ENCODE measurements around the gene LUC7L3. TPM values are rescaled to one million over a fixed set of nuclear protein-coding genes. Genes with fewer than 3 reads are reported as not detected.
"Not testable (repeated sequence)": the region's sequence is repeated elsewhere in the genome, so short reads cannot be mapped to it uniquely, and the experiment has no call there.

The LUC7L3 gene, protein sequence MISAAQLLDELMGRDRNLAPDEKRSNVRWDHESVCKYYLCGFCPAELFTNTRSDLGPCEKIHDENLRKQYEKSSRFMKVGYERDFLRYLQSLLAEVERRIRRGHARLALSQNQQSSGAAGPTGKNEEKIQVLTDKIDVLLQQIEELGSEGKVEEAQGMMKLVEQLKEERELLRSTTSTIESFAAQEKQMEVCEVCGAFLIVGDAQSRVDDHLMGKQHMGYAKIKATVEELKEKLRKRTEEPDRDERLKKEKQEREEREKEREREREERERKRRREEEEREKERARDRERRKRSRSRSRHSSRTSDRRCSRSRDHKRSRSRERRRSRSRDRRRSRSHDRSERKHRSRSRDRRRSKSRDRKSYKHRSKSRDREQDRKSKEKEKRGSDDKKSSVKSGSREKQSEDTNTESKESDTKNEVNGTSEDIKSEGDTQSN
- 100 to 1,000 TPM; 128 to 145 TPM for total RNA-seq

- Mint-ChIP-seq H3K27ac (peak within 1 kb of the TSS; percentile 98), H3K36me3 (peaks cover 31 to 32% of the 10 kb centered on the region in 2 donors), H3K9me3 (no peaks in the 10 kb centered on the region)
- ATAC-seq = peak; percentile 95 to 96
- peak; percentile 95 to 96 for DNase-seq (ENCODE audit: low spot score in 2 of 2)
Measured at GRCh38 chr17:50719144-50719923, at the start of gene LUC7L3. TSS of gene LUC7L3 (plus strand) at chr17:50719603. CDS start at chr17:50719733, 130 bp downstream.

- ATAC-seq (no peak), DNase-seq (ENCODE audit: low spot score in 2 of 2) (no peak)
- Mint-ChIP-seq H3K9me3 (no peaks in the 10 kb centered on the region), H3K36me3 (no peaks in the 10 kb centered on the region), H3K27ac (peak overlapping the region in 1 of 2 donors; percentile 12)
Measured at GRCh38 chr17:50672071-50672470, 47.3 kb upstream of the LUC7L3 start.

DNA sequence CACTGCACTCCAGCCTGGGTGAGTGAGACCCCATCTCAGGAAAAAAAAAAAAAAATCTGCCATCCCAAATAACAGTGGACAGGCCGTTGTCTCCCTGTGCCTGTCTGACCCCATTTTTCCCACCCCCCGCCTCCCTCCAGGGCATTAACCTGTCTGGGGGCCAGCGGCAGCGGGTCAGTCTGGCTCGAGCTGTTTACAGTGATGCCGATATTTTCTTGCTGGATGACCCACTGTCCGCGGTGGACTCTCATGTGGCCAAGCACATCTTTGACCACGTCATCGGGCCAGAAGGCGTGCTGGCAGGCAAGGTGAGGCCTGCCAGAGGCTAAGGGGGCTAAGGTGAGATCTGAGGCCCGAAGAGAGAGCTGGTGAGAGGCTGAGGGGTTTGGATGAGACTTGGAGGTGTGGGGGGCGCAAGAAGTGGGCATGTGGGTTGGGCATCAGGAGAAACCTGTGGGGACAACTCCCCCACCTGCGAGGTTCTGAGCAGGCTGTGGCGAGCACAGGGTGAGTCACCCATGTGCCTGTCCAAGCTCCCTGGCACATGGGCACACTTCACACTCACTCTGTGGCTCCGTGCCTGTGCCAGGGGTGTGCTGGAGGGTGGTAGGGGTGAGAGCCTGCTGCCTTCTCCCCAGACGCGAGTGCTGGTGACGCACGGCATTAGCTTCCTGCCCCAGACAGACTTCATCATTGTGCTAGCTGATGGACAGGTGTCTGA, 46.4 kb upstream of the LUC7L3 start:
- Mint-ChIP-seq H3K27ac (no peak overlapping the region), H3K36me3 (no peaks in the 10 kb centered on the region)
- no peak for ATAC-seq

GRCh38 chr17:50675190-50675589, 44.2 kb upstream of the LUC7L3 start:
- ATAC-seq = no peak
- Mint-ChIP-seq H3K27ac (peak overlapping the region in 1 of 2 donors; percentile 34), H3K9me3 (no peaks in the 10 kb centered on the region)

More for the DNA sequence above, 46.4 kb upstream of the LUC7L3 start:
- no peaks in the 10 kb centered on the region for H3K9me3 Mint-ChIP-seq
- no peak for DNase-seq (ENCODE audit: low spot score in 2 of 2)

DNA sequence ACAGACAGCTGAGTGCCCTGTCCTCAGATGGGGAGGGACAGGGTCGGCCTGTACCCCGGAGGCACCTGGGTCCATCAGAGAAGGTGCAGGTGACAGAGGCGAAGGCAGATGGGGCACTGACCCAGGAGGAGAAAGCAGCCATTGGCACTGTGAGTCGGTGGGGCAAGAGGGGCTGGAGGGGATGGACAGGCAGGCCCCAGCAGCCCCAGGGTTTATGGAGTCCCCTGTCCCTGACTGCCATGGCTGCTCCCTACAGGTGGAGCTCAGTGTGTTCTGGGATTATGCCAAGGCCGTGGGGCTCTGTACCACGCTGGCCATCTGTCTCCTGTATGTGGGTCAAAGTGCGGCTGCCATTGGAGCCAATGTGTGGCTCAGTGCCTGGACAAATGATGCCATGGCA, 43.8 kb upstream of the LUC7L3 start:
- DNase-seq (ENCODE audit: low spot score in 2 of 2) (no peak), ATAC-seq (no peak)
- no peaks in the 10 kb centered on the region for H3K9me3 Mint-ChIP-seq
- no peaks in the 10 kb centered on the region for H3K36me3 Mint-ChIP-seq
- H3K27ac Mint-ChIP-seq = no peak overlapping the region

More at GRCh38 chr17:50675190-50675589, 44.2 kb upstream of the LUC7L3 start:
- H3K36me3 Mint-ChIP-seq = no peaks in the 10 kb centered on the region
- no peak for DNase-seq (ENCODE audit: low spot score in 2 of 2)

- Mint-ChIP-seq H3K9me3 (no peaks in the 10 kb centered on the region), H3K36me3 (no peaks in the 10 kb centered on the region)
Measured at GRCh38 chr17:50676065-50676975, 43.1 kb upstream of the LUC7L3 start.

DNA sequence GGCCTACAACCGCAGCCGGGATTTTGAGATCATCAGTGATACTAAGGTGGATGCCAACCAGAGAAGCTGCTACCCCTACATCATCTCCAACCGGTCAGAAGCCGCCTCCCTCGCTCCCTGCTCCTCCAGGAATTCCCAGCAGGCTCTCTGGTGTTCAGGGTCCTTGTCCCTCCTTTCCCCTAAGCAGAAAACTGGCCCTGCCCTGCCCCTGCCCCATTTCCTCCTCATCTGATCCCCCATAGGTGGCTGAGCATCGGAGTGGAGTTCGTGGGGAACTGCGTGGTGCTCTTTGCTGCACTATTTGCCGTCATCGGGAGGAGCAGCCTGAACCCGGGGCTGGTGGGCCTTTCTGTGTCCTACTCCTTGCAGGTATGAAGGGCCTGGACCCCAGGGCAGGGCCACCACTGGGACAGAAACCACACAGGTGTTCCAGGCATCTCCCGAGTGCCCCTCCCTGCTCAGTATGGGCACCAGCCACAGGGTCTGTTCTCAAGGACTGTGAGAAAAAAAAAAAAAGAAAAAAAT, 41.5 kb upstream of the LUC7L3 start:
- DNase-seq (ENCODE audit: low spot score in 2 of 2) (no peak), ATAC-seq (no peak)
- Mint-ChIP-seq H3K36me3 (no peaks in the 10 kb centered on the region), H3K9me3 (no peaks in the 10 kb centered on the region), H3K27ac (no peak overlapping the region)

More at GRCh38 chr17:50676065-50676975, 43.1 kb upstream of the LUC7L3 start:
- ATAC-seq (no peak), DNase-seq (ENCODE audit: low spot score in 2 of 2) (no peak)
- H3K27ac Mint-ChIP-seq = no peak overlapping the region

DNA sequence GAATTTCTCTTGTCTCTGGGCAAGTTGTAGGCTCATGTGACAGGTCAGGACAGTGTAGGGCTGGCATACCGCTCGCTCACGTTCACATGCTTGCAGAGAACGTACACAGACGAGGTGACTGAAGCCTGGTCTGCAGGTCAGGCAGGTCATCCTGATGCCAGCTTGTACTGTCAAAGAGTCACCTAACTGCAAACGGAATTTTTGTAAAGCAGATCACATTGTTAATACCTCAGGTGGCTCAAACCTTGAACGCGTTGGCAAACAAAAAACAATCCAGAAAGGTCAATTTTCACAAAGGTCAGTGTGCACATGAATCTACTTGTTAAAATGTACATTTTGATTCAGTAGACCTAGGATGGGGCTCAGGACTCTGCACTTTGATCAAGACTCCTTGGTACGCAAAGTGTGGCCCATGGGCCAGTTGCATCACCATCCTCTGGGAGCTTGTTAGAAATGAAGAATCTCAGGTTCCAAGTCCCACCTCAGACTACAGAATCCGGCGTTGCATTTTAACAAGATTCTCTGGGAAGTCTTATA, 40.3 kb upstream of the LUC7L3 start:
- no peaks in the 10 kb centered on the region for H3K9me3 Mint-ChIP-seq
- H3K36me3 Mint-ChIP-seq = no peaks in the 10 kb centered on the region
- DNase-seq (ENCODE audit: low spot score in 2 of 2) = no peak
- ATAC-seq = no peak
- no peak overlapping the region for H3K27ac Mint-ChIP-seq

- no peak for ATAC-seq
- H3K9me3 Mint-ChIP-seq = no peaks in the 10 kb centered on the region
Measured at GRCh38 chr17:50680126-50680525, 39.3 kb upstream of the LUC7L3 start.

DNA sequence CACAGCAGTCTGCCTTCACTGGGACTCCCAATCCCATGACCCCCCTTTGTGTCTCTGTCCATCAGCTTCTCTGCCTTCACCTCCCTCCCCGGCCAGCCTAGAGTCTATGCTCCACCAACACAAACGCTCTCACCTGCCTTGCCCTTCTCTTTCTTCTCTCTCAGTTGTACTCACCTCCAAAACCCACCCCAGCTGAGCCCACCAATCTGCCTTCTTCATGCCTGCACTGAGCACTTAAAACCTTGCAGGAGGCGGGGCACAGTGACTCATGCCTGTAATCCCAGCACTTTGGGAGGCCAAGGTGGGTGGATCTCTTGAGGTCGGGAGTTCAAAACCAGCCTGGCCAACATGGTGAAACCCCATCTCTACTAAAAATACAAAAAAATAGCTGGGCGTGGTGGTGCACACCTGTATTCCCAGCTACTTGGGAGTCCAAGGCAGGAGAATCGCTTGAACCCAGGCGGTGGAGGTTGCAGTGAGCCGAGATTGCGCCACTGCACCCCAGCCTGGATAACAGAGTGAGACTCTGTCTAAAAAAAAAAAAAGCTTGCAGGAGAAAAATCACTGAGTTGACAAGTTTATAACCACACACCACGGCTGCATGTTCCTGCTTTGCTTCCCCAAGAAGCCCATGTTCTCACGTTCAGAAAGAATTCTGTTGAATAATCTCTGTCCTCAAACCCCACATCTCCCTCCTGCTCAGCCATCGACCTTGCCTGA, 38.7 kb upstream of the LUC7L3 start:
- not testable (repeated sequence) for ATAC-seq; H3K36me3 Mint-ChIP-seq; H3K27ac Mint-ChIP-seq; H3K9me3 Mint-ChIP-seq; DNase-seq (ENCODE audit: low spot score in 2 of 2)

More at GRCh38 chr17:50680126-50680525, 39.3 kb upstream of the LUC7L3 start:
- Mint-ChIP-seq H3K27ac (no peak overlapping the region), H3K36me3 (no peaks in the 10 kb centered on the region)
- DNase-seq (ENCODE audit: low spot score in 2 of 2) = no peak

DNA sequence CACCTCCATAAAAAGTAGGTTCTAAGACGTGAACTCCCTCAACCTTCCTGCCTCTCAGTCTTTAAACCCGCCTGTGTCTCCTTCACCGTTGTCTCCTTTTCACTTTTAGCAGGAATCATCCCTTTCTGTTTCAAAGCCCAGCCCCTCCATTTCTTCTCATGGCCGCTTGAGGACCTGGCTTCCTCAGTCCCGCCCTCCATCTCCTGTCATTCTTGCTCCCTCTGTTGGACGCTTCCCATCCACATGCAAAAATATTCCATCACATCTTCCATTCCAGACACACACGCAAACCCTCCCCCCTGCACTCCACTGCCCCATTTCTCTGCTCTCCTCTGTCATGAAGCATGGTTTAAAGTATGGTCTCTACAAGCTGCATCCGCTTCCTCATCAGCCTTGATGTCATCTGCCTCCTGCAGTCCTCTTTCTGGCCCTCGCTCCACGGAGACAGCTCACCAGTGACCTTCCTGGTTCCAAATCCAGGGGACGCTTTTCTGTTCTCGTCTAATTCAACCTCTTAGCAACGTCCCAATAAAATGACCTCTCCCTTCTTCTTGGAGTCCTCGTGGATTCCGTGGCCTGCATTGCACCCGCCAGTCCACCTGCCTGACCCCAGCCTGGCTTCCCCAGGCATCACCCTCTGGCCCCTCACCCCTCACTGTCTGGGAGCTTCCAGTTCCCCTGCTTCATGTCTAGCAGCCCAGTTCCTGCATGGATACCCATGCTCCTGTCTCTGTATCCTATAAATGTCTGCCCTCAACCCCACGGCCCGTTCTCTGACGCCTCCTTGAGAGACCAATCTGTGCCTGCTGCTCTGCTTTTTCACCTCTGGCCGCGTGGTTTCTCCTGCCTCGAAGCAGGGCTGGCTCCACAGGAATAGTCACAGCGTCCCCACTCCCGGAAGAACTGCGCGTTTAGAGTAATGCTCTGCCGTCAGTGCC, 37.9 kb upstream of the LUC7L3 start:
- Mint-ChIP-seq H3K9me3 (no peaks in the 10 kb centered on the region), H3K27ac (no peak overlapping the region), H3K36me3 (no peaks in the 10 kb centered on the region)
- DNase-seq (ENCODE audit: low spot score in 2 of 2) (no peak), ATAC-seq (no peak)

GRCh38 chr17:50682441-50682840, 37.0 kb upstream of the LUC7L3 start:
- Mint-ChIP-seq H3K27ac (no peak overlapping the region), H3K9me3 (no peaks in the 10 kb centered on the region), H3K36me3 (no peaks in the 10 kb centered on the region)
- ATAC-seq = no peak
- DNase-seq (ENCODE audit: low spot score in 2 of 2) = no peak

GRCh38 chr17:50682938-50683337, 36.5 kb upstream of the LUC7L3 start:
- Mint-ChIP-seq H3K9me3 (no peaks in the 10 kb centered on the region), H3K27ac (no peak overlapping the region), H3K36me3 (no peaks in the 10 kb centered on the region)
- DNase-seq (ENCODE audit: low spot score in 2 of 2) = no peak
- no peak for ATAC-seq
